ES-I3 (cell line): ENCODE data around the gene ANKRD17.
"Not testable (repeated sequence)": the region's sequence is repeated elsewhere in the genome, so short reads cannot be mapped to it uniquely, and the experiment has no call there.

Experiments
- H3K36me3 ChIP-seq: 2 replicates; pipeline ENCODE4 v1.6.1; 2013; ENCODE audit warnings: mild to moderate bottlenecking, low read length, control low read depth, moderate library complexity; ENCODE audit not compliant: insufficient read depth
- H3K4me1 ChIP-seq: 2 replicates; pipeline ENCODE4 v1.6.1; 2013; ENCODE audit warnings: mild to moderate bottlenecking, control low read depth, low read length; ENCODE audit not compliant: insufficient read depth
- H3K9ac ChIP-seq: 2 replicates; pipeline ENCODE4 v1.6.1; 2013; ENCODE audit warnings: low read depth, mild to moderate bottlenecking, low read length, moderate library complexity
- H3K9me3 ChIP-seq: 2 replicates; pipeline ENCODE4 v1.6.1; 2013; ENCODE audit warnings: mild to moderate bottlenecking, low read length, moderate library complexity; ENCODE audit not compliant: control insufficient read depth, insufficient read depth

ANKRD17 gene

DNA sequence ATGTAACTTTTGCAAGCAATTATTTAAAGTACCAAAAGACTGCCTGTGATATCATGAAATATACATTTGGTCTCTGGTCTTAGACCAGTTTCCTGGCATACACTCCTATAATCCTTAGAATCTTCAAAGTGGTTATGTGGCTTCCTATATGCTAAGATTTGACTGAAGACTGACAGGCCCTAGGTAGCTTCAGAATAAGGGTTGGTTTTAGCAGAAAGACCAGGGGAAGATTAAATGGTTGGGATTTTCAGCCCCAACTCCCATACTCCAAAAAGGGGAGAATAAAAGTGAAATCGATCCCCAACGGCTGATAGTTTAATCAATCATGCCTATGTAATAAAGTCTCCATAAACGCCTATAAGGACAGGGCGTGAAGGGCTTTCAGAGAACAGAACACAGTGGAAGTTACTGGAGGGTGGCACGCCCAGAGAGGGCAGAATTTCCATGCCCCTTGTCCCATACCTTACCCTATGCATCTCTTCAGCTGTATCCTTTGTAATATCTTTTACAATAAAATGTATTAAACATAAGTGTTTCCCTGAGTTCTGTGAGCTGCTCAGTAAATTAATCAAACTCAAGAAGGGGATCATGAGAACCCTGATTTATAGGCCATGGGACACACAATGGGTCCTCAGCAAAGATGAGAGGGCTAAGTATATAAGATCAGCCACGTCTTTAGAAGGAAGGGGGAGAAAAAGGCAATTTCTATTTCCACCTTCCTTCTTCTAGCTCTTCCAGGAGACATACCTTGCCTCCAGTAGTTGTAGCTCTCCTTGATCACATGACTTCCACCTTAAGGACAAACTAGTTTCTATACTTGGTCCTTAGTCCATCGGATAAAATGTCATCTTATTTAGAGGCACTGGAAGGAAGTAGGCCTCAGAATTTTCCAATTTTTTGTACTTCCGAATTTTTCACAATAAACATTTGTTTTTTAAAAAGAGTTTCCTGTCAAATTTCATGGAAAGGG, 26.8 kb downstream of the ANKRD17 start:
- Histone ChIP-seq H3K9ac (no peak overlapping the region), H3K9me3 (no peaks in the 10 kb centered on the region), H3K36me3 (peaks cover 10% of the 10 kb centered on the region; the same call in 1 of the 2 replicates), H3K4me1 (no peaks in the 10 kb centered on the region)

DNA sequence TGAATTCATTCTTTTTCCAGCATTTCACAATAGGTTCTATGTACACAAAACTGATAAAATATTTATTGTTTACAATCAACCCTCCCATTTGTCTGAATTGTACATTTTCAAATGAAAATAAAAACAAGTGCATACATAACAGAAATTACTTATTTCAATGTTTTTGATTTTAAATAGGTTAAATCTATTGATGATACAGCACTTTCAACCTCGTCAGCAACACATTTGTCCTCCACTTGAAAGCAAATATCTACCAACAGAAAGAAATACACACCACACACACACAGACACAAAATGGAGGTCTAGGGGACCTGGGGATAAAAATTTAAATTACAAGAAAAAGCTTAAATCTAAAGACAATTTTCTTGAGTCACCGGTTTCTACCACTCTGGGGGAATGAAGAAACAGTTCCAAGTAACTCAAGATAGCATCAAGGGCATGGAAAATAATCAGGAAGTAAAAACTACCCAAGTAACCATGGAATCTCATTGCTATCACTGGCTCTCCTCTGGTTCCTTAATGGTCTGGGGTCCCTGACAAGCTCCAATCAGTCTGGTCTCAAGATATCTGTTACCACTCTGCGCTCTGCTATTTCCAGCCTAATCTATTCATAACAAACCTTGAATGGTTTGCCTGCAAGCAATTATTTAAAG, 27.6 kb downstream of the ANKRD17 start:
- no peaks in the 10 kb centered on the region for H3K9me3 ChIP-seq
- H3K36me3 ChIP-seq: peaks cover 10% of the 10 kb centered on the region; the same call in 1 of the 2 replicates
- no peaks in the 10 kb centered on the region for H3K4me1 ChIP-seq
- H3K9ac ChIP-seq: no peak overlapping the region

DNA sequence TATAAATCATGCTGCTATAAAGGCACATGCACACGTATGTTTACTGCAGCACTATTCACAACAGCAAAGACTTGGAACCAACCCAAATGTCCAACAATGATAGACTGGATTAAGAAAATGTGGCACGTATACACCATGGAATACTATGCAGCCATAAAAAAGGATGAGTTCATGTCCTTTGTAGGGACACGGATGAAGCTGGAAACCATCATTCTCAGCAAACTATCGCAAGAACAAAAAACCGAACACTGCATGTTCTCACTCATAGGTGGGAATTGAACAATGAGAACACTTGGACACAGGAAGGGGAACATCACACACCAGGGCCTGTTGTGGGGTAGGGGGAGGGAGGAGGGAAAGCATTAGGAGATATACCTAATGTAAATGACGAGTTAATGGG, 29.8 kb downstream of the ANKRD17 start:
- not testable (repeated sequence) for H3K4me1 ChIP-seq, H3K36me3 ChIP-seq, H3K9ac ChIP-seq, H3K9me3 ChIP-seq

DNA sequence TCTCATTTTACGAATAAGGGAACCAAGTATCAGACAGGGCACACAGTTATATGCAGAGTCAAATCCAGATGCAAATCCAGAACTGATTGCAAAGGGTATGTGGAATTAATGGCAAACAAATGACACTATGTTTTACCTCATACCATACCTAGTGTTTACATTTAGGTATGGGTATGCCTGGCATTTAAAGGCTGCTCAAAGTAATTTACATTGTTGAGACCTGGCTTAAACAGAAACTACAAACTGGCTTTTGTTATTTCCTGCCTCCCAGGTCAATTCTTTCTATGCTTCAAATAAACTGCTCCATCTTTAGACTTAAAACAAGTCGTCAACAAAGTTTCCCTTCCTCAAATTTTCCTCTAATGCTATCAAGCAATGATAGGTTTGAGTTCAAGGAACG, 33.7 kb downstream of the ANKRD17 start:
- H3K36me3 ChIP-seq: no peaks in the 10 kb centered on the region

DNA sequence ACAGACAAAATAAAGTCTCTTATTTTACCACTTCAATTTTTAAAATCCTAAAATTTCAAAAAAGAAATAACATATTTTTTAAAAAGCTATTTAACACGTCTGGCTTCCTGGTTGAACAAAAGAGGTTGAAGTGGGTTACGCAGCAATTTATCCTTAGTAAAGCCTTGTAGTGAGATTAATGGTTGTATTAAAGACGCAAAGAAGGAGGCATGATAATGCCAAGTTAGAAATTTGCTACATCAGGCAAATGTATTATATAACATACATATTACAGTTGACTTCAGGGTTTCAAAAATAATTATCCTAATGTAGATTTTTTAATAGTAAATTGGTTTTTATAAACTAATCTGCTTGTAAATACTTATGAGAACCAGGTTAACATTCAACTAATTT, 35.3 kb downstream of the ANKRD17 start:
- Histone ChIP-seq H3K9me3 (no peaks in the 10 kb centered on the region), H3K4me1 (peaks cover 10% of the 10 kb centered on the region), H3K9ac (peak overlapping the region; percentile 49; the same call in 1 of the 2 replicates), H3K36me3 (no peaks in the 10 kb centered on the region)

More for the DNA sequence above, 33.7 kb downstream of the ANKRD17 start:
- Histone ChIP-seq H3K4me1 (peaks cover 10% of the 10 kb centered on the region), H3K9me3 (no peaks in the 10 kb centered on the region), H3K9ac (no peak overlapping the region)

DNA sequence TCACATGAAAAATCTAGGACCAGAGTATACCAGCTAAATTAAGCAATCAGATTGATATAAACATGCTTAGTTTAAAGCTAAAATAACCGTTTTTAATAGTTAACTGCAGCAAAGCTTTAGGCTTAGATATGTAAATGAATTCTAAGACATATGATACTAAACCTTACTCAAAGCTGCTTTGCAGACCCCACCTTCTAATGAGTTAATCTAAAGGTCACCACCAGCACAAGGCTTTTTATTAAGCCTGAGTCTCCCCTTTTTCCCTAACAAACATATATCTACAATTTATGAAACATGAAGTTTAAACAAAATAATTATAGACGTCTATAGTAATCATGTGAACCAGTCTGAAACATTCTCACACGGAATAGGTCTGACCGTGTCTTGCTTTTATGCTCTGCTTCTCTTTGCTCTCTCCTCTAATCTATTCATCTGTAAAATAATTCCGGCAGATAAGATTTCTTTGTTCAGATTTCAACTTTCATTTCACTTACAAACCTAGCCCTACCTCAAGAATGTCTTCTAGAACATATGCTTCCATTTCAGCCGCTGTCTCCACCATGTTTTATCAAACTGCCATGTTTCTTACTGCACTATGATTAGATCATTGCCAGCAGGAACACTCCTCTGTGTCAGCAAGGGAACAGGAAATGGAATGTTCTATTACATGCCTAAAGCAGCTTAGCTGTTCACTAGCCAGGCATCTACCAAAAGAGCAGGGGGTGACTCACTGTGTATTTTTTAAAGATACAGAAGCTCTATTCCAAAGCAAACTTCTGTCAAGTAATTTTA, 35.9 kb downstream of the ANKRD17 start:
- H3K9ac ChIP-seq: peak overlapping the region; percentile 49
- H3K36me3 ChIP-seq: no peaks in the 10 kb centered on the region
- H3K4me1 ChIP-seq: peaks cover 10% of the 10 kb centered on the region
- no peaks in the 10 kb centered on the region for H3K9me3 ChIP-seq

DNA sequence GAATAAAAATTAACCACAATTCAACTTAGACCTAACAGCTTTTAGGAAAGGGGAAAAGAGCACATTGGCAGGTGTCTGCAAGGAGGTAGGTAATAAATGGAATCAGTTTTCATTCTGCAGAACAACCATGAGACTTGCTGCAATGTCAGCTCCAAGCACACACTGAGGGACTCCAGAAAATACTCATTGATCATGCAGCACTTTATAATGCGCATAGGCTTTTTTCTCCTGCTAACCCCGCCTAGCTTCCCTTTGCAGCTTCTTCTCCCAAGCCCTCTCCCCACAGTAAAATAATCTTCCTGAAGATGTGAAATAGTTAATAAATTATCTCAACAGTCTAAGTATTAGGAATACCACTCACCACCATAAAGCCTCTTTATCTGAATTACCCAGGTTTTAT, 36.9 kb downstream of the ANKRD17 start:
- H3K9ac ChIP-seq: no peak overlapping the region

DNA sequence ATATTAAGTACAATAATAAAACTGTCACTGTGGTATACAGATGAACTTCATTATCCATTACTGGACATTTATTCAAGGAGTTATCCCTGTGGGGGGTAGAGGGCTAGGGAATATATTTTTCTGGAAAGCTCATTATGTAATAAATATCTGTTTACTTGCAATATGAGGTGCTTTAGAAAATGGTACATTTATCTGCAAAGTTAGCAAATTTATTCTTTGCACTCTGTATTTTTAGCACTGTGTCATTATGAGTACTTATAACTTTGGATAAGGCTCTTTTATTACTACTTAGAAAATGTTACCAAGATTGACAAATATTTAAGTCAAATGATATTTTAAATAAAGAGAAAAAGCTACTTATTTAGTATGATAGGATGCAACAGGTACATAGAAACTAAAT, 37.8 kb downstream of the ANKRD17 start:
- Histone ChIP-seq H3K9ac (no peak overlapping the region), H3K9me3 (no peaks in the 10 kb centered on the region), H3K4me1 (peaks cover 10% of the 10 kb centered on the region), H3K36me3 (no peaks in the 10 kb centered on the region)

More for the DNA sequence above, 36.9 kb downstream of the ANKRD17 start:
- H3K36me3 ChIP-seq: no peaks in the 10 kb centered on the region
- peaks cover 10% of the 10 kb centered on the region for H3K4me1 ChIP-seq
- H3K9me3 ChIP-seq: no peaks in the 10 kb centered on the region

DNA sequence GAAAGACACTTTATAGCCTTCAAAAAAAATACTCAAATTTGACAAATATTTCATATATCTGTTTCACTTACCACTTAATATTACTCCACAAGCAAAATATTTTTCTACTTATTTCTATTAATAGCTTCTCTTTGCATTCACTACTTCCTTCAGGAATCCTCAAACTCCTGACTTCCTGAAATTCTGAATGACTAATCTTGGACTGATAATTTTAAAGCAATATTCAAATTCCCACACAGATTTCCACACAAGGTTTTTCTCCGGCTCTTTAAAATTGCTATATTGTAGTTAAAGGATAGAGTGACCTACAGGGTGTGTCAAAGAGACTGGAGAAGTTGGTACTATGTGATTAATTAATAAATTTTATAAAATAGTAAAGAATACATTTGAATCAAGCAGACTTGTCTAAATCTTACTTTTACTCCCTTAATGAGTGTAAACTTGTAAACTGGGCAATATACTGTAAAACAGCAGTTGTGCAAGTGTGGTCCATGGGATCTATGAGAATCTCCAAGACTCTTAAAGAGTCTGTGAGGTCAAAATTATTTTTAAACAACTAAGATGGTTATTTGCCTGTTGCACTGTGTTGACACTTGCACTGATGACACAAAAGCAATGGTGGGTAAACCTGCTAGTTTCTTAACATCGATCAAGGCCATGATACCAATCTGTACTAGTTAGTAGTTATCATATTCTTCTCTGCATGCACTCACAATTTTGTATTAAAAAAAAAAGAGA, 44.5 kb downstream of the ANKRD17 start:
- no peak overlapping the region for H3K9ac ChIP-seq
- no peaks in the 10 kb centered on the region for H3K9me3 ChIP-seq
- H3K4me1 ChIP-seq: no peaks in the 10 kb centered on the region
- no peaks in the 10 kb centered on the region; the same call in 1 of the 2 replicates for H3K36me3 ChIP-seq

DNA sequence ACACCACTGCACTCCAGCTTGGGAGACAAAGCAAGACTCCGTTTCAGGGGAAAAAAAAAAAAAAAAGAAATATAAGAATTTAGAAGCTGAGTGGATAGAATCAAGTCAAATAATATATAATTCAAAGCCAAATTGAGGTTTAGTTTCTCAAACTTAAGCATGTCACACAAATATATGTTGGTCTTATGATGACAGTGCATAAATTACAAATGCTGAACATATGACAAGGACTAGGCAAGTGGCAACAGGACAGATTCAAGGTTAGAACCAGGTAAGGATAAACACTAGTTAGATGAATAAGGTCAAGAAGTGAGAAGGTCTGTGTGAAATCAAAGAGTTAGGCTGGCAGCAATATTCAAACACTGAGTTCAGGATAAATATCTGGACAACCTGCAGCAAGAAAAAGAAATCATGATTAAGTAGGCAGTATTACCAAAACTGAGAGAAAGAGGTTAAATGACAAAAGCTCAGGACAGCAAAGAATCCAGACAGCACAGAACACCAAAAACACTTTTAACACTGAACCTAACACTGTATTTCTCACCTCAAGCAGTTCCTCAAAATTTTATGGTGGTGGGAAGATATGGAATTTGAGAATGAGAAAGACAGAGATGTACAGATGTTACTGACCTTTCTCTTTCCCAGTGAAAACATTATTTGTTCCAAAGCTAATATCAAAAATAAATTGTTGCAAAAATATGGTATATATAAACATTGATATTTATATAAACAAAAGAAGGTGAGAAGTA, 45.4 kb downstream of the ANKRD17 start:
- Histone ChIP-seq H3K4me1 (no peaks in the 10 kb centered on the region), H3K9ac (no peak overlapping the region), H3K36me3 (no peaks in the 10 kb centered on the region; the same call in 1 of the 2 replicates), H3K9me3 (no peaks in the 10 kb centered on the region)

DNA sequence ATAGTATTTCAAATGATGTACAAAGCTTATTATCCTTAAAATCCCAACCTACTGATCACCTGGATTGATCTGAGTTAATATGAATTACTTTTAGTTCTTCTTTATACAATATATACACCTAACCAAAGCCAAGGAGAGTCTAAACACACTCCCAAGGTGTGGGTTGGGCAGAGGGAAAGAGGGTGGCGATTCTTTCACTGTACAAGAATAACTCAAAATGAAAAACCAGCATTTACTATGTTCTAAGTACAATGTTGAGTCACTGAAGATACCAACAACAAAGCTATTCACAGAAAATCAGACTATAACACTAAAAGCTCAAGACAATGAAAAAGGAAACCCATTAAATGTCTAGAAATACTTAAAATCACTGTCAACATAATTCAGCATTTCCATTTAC, 46.6 kb downstream of the ANKRD17 start:
- H3K9ac ChIP-seq: no peak overlapping the region
- no peaks in the 10 kb centered on the region; the same call in 1 of the 2 replicates for H3K36me3 ChIP-seq
- H3K9me3 ChIP-seq: no peaks in the 10 kb centered on the region
- no peaks in the 10 kb centered on the region for H3K4me1 ChIP-seq

DNA sequence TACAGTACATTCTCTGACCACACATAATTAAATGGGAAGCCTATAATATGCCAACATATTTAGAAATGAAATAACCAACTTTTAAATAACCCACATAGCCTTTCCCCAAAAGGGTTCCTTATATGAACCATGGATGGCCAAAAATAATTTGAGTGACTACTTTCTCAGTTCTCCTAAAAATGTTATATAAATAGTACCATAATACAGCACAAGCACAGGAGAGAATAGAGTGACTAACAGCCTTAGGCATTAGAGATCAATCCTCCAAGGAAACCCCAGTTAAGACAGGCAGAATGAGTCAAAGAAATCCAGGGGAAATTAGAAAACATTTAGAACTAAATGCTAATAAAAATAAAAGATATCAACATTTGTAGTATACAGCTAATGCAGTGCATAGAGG, 50.2 kb downstream of the ANKRD17 start:
- Histone ChIP-seq H3K36me3 (no peaks in the 10 kb centered on the region; the same call in 1 of the 2 replicates), H3K9me3 (no peaks in the 10 kb centered on the region), H3K4me1 (no peaks in the 10 kb centered on the region), H3K9ac (no peak overlapping the region)

DNA sequence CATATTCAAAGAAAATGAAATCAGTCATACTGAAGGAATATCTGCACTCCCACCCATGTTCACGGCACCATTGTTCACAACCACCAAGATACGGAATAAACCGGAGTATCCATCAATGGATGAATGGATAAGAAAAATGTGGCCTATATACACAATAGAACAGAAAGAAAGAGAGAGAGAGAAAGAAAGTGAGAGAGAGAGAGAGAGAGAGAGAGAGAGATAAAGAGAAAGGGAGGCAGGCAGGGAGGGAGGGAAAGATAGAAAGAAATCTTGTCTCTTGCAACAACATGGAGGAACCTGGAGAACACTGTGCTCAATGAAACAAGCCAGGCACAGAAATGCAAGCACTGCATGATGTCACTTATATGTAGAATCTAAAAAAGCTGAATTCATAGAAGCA, 52.4 kb downstream of the ANKRD17 start:
- no peaks in the 10 kb centered on the region for H3K4me1 ChIP-seq
- H3K36me3 ChIP-seq: no peaks in the 10 kb centered on the region; the same call in 1 of the 2 replicates
- no peaks in the 10 kb centered on the region for H3K9me3 ChIP-seq
- no peak overlapping the region for H3K9ac ChIP-seq
